Tibial artery (tissue), 4 donors: Measurements from ENCODE around the gene MGME1.

Source experiments
- DNase-seq, 2 donors: peaks; one replicate each; pipeline ENCODE4 v3.0.0-alpha.2; 2019
- H3K27ac ChIP-seq, 2 donors: fragments of 200-600 bp; sonication (generic) in 1 of 2; 1 replicate in 1 of 2; 2 replicates in 1 of 2; pipeline ENCODE4 v1.5.1; 2018 to 2019; ENCODE audit warnings: mild to moderate bottlenecking in 1 of 2
- H3K27me3 ChIP-seq, 2 donors: fragments of 200-600 bp; sonication (generic) in 1 of 2; one replicate each; pipeline versions ENCODE4 v1.5.1 to v1.6.0; 2016 to 2019
- H3K36me3 ChIP-seq, 3 donors: fragments of 200-600 bp; sonication (generic) in 2 of 3; one replicate each; pipeline ENCODE4 v1.5.1; 2016 to 2019; ENCODE audit warnings: mild to moderate bottlenecking in 2 of 3
- H3K4me1 ChIP-seq, 4 donors: fragments of 200-600 bp; sonication (generic) in 2 of 4; 1 replicate in 3 of 4; 2 replicates in 1 of 4; pipeline ENCODE4 v1.5.1; 2016 to 2019
- H3K4me3 ChIP-seq, 2 donors: fragments of 200-600 bp; sonication (generic) in 1 of 2; 1 replicate in 1 of 2; 2 replicates in 1 of 2; pipeline ENCODE4 v1.5.1; 2018 to 2019; ENCODE audit warnings: mild to moderate bottlenecking in 2 of 2
- H3K9me3 ChIP-seq, 3 donors: fragments of 200-600 bp; sonication (generic) in 1 of 3; one replicate each; pipeline ENCODE4 v1.5.1; 2016 to 2019
- intact Hi-C: fragments of 100-400 bp; cut with DNase I; formaldehyde crosslinking; loops from one replicate; pipeline ENCODE4 v1.15.0; 2023; ENCODE audit warnings: low total_unique reads
- TF ChIP-seq, protein P1 (sequence below), 2 experiments: fragments of 200-600 bp in 1 of 2; fragments of 450-650 bp in 1 of 2; IDR thresholded peaks; one replicate each; pipeline ENCODE4 v1.5.1; 2017 to 2019; ENCODE audit warnings: antibody characterized with exemption in 2 of 2, mild to moderate bottlenecking in 1 of 2, moderate library complexity in 1 of 2

MGME1 gene

DNA sequence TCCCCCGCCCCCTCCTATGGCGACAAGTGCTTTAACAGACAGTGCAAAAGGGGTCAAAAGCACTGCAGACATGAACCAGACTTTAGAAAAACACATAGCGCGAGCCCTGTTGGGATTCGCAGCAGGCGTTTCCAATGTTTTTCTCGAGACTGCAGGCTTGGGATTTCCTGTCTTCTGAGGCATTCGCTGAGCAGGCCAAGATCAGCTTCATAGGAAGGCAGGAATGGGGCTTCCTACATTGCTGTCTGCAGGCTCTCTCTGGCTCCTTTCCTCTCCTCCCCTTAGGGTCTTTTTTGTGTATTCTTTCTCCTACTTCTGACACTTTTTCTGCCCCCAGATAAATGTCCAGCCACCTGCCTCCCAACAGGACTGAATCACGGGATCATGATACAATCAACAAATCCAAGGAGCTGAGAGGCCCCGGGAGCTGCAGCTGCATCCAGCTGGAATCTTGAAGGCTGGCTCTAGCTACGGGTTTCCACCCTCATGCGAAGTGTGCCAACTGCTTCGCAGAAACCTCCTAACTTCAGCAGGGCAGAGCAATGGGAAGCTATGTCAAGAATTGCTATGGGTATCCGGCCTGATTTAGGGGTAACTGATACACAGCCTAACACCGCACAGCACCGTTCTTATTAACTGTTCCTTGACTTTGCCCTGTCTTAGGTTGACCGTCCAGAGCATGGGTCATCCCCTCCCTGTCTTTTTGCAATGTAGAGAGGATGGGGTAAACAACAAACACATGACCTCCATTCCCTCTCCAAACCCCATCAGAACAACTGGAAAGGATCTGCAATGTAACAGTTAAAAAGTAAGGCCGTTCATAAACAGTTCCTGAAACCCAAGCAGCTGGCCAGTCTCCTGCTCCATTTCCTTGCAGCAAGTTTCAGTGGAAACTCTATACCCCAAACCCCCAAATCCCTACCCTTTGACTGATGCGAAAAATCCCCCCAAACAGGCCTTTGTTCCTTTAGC is 31.8 kb upstream of the MGME1 start:
- TF ChIP-seq, protein P1, sequence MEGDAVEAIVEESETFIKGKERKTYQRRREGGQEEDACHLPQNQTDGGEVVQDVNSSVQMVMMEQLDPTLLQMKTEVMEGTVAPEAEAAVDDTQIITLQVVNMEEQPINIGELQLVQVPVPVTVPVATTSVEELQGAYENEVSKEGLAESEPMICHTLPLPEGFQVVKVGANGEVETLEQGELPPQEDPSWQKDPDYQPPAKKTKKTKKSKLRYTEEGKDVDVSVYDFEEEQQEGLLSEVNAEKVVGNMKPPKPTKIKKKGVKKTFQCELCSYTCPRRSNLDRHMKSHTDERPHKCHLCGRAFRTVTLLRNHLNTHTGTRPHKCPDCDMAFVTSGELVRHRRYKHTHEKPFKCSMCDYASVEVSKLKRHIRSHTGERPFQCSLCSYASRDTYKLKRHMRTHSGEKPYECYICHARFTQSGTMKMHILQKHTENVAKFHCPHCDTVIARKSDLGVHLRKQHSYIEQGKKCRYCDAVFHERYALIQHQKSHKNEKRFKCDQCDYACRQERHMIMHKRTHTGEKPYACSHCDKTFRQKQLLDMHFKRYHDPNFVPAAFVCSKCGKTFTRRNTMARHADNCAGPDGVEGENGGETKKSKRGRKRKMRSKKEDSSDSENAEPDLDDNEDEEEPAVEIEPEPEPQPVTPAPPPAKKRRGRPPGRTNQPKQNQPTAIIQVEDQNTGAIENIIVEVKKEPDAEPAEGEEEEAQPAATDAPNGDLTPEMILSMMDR (IDR thresholded peaks at IDR 0.05) = no peak
- Histone ChIP-seq H3K36me3 (peaks cover 8 to 13% (median 13%) of the 10 kb centered on the region in 3 donors), H3K9me3 (no peaks in the 10 kb centered on the region), H3K4me1 (peaks cover 0 to 37% (median 33%) of the 10 kb centered on the region in 4 donors), H3K4me3 (peak overlapping the region; percentile 11 to 29), H3K27me3 (no peaks in the 10 kb centered on the region), H3K27ac (peak overlapping the region; percentile 61 to 67)
- peak; percentile 57 to 82 for DNase-seq
- intact Hi-C loops = loop anchor here (10.0 kb wide), 1 partner anchor 432 kb away; no protein-coding TSS in a partner anchor

DNA sequence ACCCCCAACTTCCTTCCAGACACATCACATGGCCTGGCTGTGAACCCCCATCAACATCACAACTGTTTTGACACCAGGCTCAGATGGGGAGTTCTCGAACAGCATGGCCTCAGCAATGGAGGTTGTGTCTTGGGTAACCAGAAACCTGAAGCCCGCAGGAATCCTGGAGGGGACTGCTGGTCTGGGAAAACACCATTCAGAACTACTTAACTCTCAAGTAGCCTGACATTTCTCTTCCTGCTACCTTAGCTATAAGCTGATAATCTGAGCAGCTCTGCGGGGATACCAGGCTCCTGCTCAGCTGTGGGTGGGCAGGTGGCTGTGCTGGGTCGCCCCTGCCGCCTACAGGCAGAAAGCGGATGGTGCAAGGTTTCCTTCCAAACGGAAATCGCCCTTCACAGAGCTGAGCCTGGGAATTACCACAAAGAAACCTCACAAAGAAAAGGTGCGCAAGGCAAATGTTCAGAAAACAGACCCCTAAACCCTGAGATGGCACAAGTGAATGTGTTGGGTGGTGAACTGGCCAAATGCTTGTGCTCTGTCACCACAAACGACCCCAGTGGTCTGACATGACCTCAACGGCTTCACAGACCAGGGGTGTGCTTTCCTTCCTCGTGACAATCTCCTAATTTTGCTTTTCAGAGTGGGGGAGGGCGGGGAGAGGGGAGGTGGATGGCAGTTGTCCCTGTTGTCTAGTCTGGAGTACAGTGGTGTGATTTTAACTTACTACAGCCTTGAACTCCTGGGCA is 29.8 kb upstream of the MGME1 start:
- no peak overlapping the region for H3K4me3 ChIP-seq
- H3K36me3 ChIP-seq = peaks cover 28 to 33% (median 29%) of the 10 kb centered on the region in 3 donors
- TF ChIP-seq, protein P1 (IDR thresholded peaks at IDR 0.05) = peak; percentile 86 to 90
- peak overlapping the region; percentile 61 to 67 for H3K27ac ChIP-seq
- peaks cover 0 to 37% (median 33%) of the 10 kb centered on the region in 4 donors for H3K4me1 ChIP-seq
- intact Hi-C loops = loop anchor here (10.0 kb wide), 1 partner anchor 434 kb away; no protein-coding TSS in a partner anchor
- H3K27me3 ChIP-seq = no peaks in the 10 kb centered on the region
- H3K9me3 ChIP-seq = no peaks in the 10 kb centered on the region
- DNase-seq = peak; percentile 58 to 83

- intact Hi-C loops = loop anchor here (10.0 kb wide), 1 partner anchor 435 kb away; no protein-coding TSS in a partner anchor
- peaks cover 33 to 39% (median 35%) of the 10 kb centered on the region in 3 donors for H3K36me3 ChIP-seq
- H3K9me3 ChIP-seq = no peaks in the 10 kb centered on the region
- no peaks in the 10 kb centered on the region for H3K27me3 ChIP-seq
- TF ChIP-seq, protein P1 (IDR thresholded peaks at IDR 0.05) = no peak
- no peak for DNase-seq
- H3K4me1 ChIP-seq = peaks cover 0 to 37% (median 33%) of the 10 kb centered on the region in 4 donors
- peak overlapping the region; percentile 61 to 67 for H3K27ac ChIP-seq
- H3K4me3 ChIP-seq = no peak overlapping the region
Measured at GRCh38 chr20:17939622-17940223, 29.1 kb upstream of the MGME1 start.

DNA sequence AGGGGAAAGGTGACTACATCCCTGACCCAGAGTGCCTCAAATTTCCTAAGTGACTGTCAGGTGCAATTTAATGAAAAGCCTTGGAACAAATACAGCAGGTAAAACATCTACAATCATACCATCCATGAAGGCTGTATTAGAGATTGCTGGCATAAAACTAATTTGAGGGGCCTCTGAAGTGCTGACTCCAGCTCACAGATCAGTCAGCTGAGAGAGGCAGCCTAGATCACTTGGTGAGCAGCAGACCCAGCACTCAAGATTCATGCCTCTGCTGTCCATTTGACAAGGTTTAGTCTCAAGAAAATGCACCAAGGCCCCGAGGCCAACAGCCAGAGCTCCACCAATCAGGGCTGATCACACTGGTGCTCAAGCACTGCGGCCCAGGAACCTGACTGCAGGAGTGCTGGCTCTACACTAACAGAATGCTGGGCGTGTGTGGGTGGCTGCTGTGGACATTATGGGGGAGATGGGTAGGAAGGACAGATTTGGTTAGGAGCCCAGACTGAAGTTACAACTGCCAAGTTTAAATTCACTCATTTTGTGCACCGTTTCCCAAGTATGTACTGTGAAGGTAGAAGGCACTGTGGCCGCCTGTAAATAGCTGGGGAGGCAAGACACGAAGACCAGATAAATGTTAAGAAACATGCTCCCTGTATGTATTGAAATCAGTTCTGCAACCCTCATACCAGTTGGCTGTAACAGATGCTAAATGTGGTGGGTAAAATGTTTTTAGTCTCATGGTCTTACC is 28.4 kb upstream of the MGME1 start:
- intact Hi-C loops = no loop called here

More for the DNA sequence above, 28.4 kb upstream of the MGME1 start:
- no peaks in the 10 kb centered on the region for H3K9me3 ChIP-seq
- H3K27me3 ChIP-seq = no peaks in the 10 kb centered on the region
- peaks cover 40 to 46% (median 42%) of the 10 kb centered on the region in 3 donors for H3K36me3 ChIP-seq
- peaks cover 0 to 37% (median 33%) of the 10 kb centered on the region in 4 donors for H3K4me1 ChIP-seq
- TF ChIP-seq, protein P1 (IDR thresholded peaks at IDR 0.05) = no peak
- H3K27ac ChIP-seq = no peak overlapping the region
- no peak for DNase-seq
- no peak overlapping the region for H3K4me3 ChIP-seq
